CD4-positive, alpha-beta memory T cell (primary cell): ENCODE results near the gene SUMF1. TPM values are rescaled to one million over a fixed set of nuclear protein-coding genes. Genes with fewer than 3 reads are reported as not detected.

Source experiments
- CTCF ChIA-PET: fragments of 350-600 bp; sonication (Branson Sonifier 250); formaldehyde crosslinking; loops from one replicate; lab custom pipeline; 2021; ENCODE audit warnings: inconsistent platforms; ENCODE audit not compliant: partially characterized antibody; lab: Charles Lee
- POLR2A ChIA-PET: fragments of 350-600 bp; sonication (Branson Sonifier 250); formaldehyde crosslinking; loops from one replicate; lab custom pipeline; 2021; ENCODE audit not compliant: partially characterized antibody; lab: Charles Lee
- DNase-seq, 5 donors: peaks; one replicate each; pipeline versions ENCODE4 v3.0.0 to v3.0.0-alpha.2; 2020 to 2022; ENCODE audit warnings: mixed read lengths in 1 of 5
- H3K27ac ChIP-seq: one replicate; pipeline ENCODE4 v1.7.0; 2013; ENCODE audit warnings: low read depth, low read length
- H3K27me3 ChIP-seq: 2 replicates; pipeline ENCODE4 v1.7.0; 2013; ENCODE audit warnings: mild to moderate bottlenecking, low read length, moderate library complexity; ENCODE audit not compliant: insufficient read depth
- H3K36me3 ChIP-seq: 2 replicates; pipeline ENCODE4 v1.7.0; 2013; ENCODE audit warnings: mild to moderate bottlenecking, low read length, moderate library complexity; ENCODE audit not compliant: insufficient read depth
- H3K4me1 ChIP-seq: 2 replicates; pipeline ENCODE4 v1.7.0; 2013; ENCODE audit warnings: mild to moderate bottlenecking, low read length, moderate library complexity; ENCODE audit not compliant: insufficient read depth
- H3K4me3 ChIP-seq, 2 donors: one replicate each; pipeline ENCODE4 v1.7.0; 2013; ENCODE audit warnings: low read length in 2 of 2, mild to moderate bottlenecking in 1 of 2
- H3K9me3 ChIP-seq, 2 donors: one replicate each; pipeline ENCODE4 v1.7.0; 2013; ENCODE audit warnings: low read length in 2 of 2, control low read depth in 1 of 2; ENCODE audit not compliant: control insufficient read depth in 1 of 2
- H3K27ac Mint-ChIP-seq, 7 donors: one replicate each; pipeline ENCODE4 v1.8.0; 2020 to 2021; ENCODE audit warnings: mixed read lengths in 7 of 7, mild to moderate bottlenecking in 6 of 7, inconsistent platforms in 3 of 7, moderate library complexity in 3 of 7
- H3K27me3 Mint-ChIP-seq, 2 donors: one replicate each; pipeline ENCODE4 v1.8.0; 2020 to 2021; ENCODE audit warnings: mixed read lengths in 2 of 2
- H3K36me3 Mint-ChIP-seq, 2 donors: one replicate each; pipeline ENCODE4 v1.8.0; 2020 to 2021; ENCODE audit warnings: mixed read lengths in 2 of 2, inconsistent platforms in 1 of 2, mild to moderate bottlenecking in 1 of 2
- H3K4me1 Mint-ChIP-seq, 4 donors: one replicate each; pipeline ENCODE4 v1.8.0; 2020 to 2021; ENCODE audit warnings: mixed read lengths in 4 of 4, mild to moderate bottlenecking in 1 of 4
- H3K4me3 Mint-ChIP-seq, 8 donors: one replicate each; pipeline ENCODE4 v1.8.0; 2020 to 2021; ENCODE audit warnings: mixed read lengths in 8 of 8, mild to moderate bottlenecking in 7 of 8, moderate library complexity in 6 of 8, inconsistent platforms in 3 of 8
- H3K9me3 Mint-ChIP-seq, 8 donors: one replicate each; pipeline ENCODE4 v1.8.0; 2020 to 2021; ENCODE audit warnings: mixed read lengths in 8 of 8, mild to moderate bottlenecking in 5 of 8, inconsistent platforms in 3 of 8, moderate library complexity in 1 of 8
- intact Hi-C: fragments of 100-400 bp; cut with micrococcal nuclease; formaldehyde crosslinking; loops from one replicate; pipeline ENCODE4 v1.15.1; 2023
- polyA plus RNA-seq, 2 donors: library from polyadenylated mRNA; unstranded; fragments of 300-500 nt; fragmentation: Illumina TruSeq; gene quantifications; one replicate each; pipeline ENCODE4 v1.2.3, GENCODE V29; 2021
- total RNA-seq, 2 experiments: library from RNA; stranded (reverse); gene quantifications; one replicate each; pipeline ENCODE4 v1.2.3, GENCODE V29; 2021

Gene SUMF1
- total and polyA plus RNA-seq, 4 experiments from 2014 or later: 13.9 to 38.3 (median 22.3) TPM

- intact Hi-C loops: no loop called here
- DNase-seq: no peak
- Histone ChIP-seq H3K4me3 (no peak overlapping the region), H3K9me3 (no peaks in the 10 kb centered on the region), H3K36me3 (no peaks in the 10 kb centered on the region), H3K27ac (no peak overlapping the region), H3K4me1 (peaks cover 10% of the 10 kb centered on the region), H3K27me3 (no peaks in the 10 kb centered on the region)
- Mint-ChIP-seq H3K4me3 (no peak overlapping the region), H3K9me3 (peaks cover 0 to 7% (median 5%) of the 10 kb centered on the region in 8 donors), H3K27me3 (no peaks in the 10 kb centered on the region), H3K4me1 (peaks cover 14 to 35% (median 28%) of the 10 kb centered on the region in 4 donors), H3K36me3 (peaks cover 39 to 50% of the 10 kb centered on the region in 2 donors), H3K27ac (peak overlapping the region in 1 of 7 donors; percentile 48)
- CTCF ChIA-PET: no interaction called here
- POLR2A ChIA-PET: no interaction called here
These were observed 71.1 kb downstream of the SUMF1 start for GRCh38 chr3:4396006-4396405.

GRCh38 chr3:4395448-4395847, 71.6 kb downstream of the SUMF1 start:
- Mint-ChIP-seq H3K36me3 (peaks cover 43 to 53% of the 10 kb centered on the region in 2 donors), H3K4me3 (peak overlapping the region in 1 of 8 donors; percentile 37), H3K9me3 (peaks cover 0 to 9% (median 5%) of the 10 kb centered on the region in 8 donors), H3K27ac (no peak overlapping the region), H3K4me1 (peaks cover 14 to 35% (median 28%) of the 10 kb centered on the region in 4 donors), H3K27me3 (no peaks in the 10 kb centered on the region)
- no peaks in the 10 kb centered on the region for H3K27me3 ChIP-seq
- CTCF ChIA-PET: no interaction called here
- DNase-seq: no peak
- no peaks in the 10 kb centered on the region for H3K9me3 ChIP-seq
- H3K36me3 ChIP-seq: no peaks in the 10 kb centered on the region
- H3K4me3 ChIP-seq: no peak overlapping the region
- peaks cover 10% of the 10 kb centered on the region for H3K4me1 ChIP-seq
- no peak overlapping the region for H3K27ac ChIP-seq
- intact Hi-C loops: no loop called here
- POLR2A ChIA-PET: no interaction called here

GRCh38 chr3:4394567-4394966, 72.5 kb downstream of the SUMF1 start:
- POLR2A ChIA-PET: interaction anchor here (1.0 to 1.5 kb wide), 2 partner anchors 99 to 110 kb away, joined by 3 to 4 read pairs; partner anchors contain the start of gene ITPR1
- intact Hi-C loops: loop anchor here (1.0 kb wide), 1 partner anchor 43 kb away; no protein-coding TSS in a partner anchor
- CTCF ChIA-PET: interaction anchor here (2.2 kb wide), 1 partner anchor 44 kb away, joined by 8 read pairs; no protein-coding TSS in a partner anchor
- H3K4me3 Mint-ChIP-seq: peak overlapping the region in 5 of 8 donors; percentile 11 to 65 (median 34)
- H3K27ac Mint-ChIP-seq: peak overlapping the region in 4 of 7 donors; percentile 23 to 54 (median 42)
- Histone ChIP-seq H3K36me3 (no peaks in the 10 kb centered on the region), H3K4me1 (peaks cover 10% of the 10 kb centered on the region), H3K27me3 (no peaks in the 10 kb centered on the region), H3K4me3 (no peak overlapping the region), H3K9me3 (no peaks in the 10 kb centered on the region), H3K27ac (no peak overlapping the region)
- peaks cover 0 to 9% (median 5%) of the 10 kb centered on the region in 8 donors for H3K9me3 Mint-ChIP-seq
- no peaks in the 10 kb centered on the region for H3K27me3 Mint-ChIP-seq
- H3K36me3 Mint-ChIP-seq: peaks cover 40 to 57% of the 10 kb centered on the region in 2 donors
- H3K4me1 Mint-ChIP-seq: peaks cover 14 to 38% (median 28%) of the 10 kb centered on the region in 4 donors
- no peak for DNase-seq

GRCh38 chr3:4394048-4394447, 73.0 kb downstream of the SUMF1 start:
- no peaks in the 10 kb centered on the region for H3K9me3 ChIP-seq
- H3K4me1 Mint-ChIP-seq: peaks cover 14 to 43% (median 28%) of the 10 kb centered on the region in 4 donors
- H3K36me3 ChIP-seq: no peaks in the 10 kb centered on the region
- ChIA-PET CTCF (interaction anchor here (2.2 kb wide), 1 partner anchor 43 kb away, joined by 8 read pairs; no protein-coding TSS in a partner anchor), POLR2A (interaction anchor here (1.0 to 1.5 kb wide), 2 partner anchors 99 to 110 kb away, joined by 3 to 4 read pairs; partner anchors contain the start of gene ITPR1)
- peaks cover 0 to 9% (median 5%) of the 10 kb centered on the region in 8 donors for H3K9me3 Mint-ChIP-seq
- no peak overlapping the region for H3K4me3 ChIP-seq
- peaks cover 39 to 57% of the 10 kb centered on the region in 2 donors for H3K36me3 Mint-ChIP-seq
- H3K4me1 ChIP-seq: peaks cover 10% of the 10 kb centered on the region
- peak overlapping the region in 6 of 8 donors; percentile 11 to 65 (median 26) for H3K4me3 Mint-ChIP-seq
- DNase-seq: peak in 3 of 5 donors; percentile 3 to 56 (median 11)
- peak overlapping the region in 2 of 7 donors; percentile 35 to 36 for H3K27ac Mint-ChIP-seq
- intact Hi-C loops: loop anchor here (1.0 kb wide), 1 partner anchor 43 kb away; no protein-coding TSS in a partner anchor
- H3K27me3 ChIP-seq: no peaks in the 10 kb centered on the region
- no peak overlapping the region for H3K27ac ChIP-seq
- H3K27me3 Mint-ChIP-seq: no peaks in the 10 kb centered on the region

GRCh38 chr3:4392992-4393391, 74.1 kb downstream of the SUMF1 start:
- POLR2A ChIA-PET: no interaction called here
- H3K27ac ChIP-seq: no peak overlapping the region
- no peaks in the 10 kb centered on the region for H3K27me3 Mint-ChIP-seq
- H3K36me3 Mint-ChIP-seq: peaks cover 39 to 53% of the 10 kb centered on the region in 2 donors
- CTCF ChIA-PET: interaction anchor here (2.2 kb wide), 1 partner anchor 42 kb away, joined by 8 read pairs; no protein-coding TSS in a partner anchor
- no peaks in the 10 kb centered on the region for H3K27me3 ChIP-seq
- DNase-seq: no peak
- H3K9me3 Mint-ChIP-seq: peaks cover 0 to 9% (median 5%) of the 10 kb centered on the region in 8 donors
- intact Hi-C loops: no loop called here
- H3K4me1 ChIP-seq: peaks cover 10% of the 10 kb centered on the region
- no peaks in the 10 kb centered on the region for H3K36me3 ChIP-seq
- H3K27ac Mint-ChIP-seq: no peak overlapping the region
- no peak overlapping the region for H3K4me3 ChIP-seq
- no peak overlapping the region for H3K4me3 Mint-ChIP-seq
- H3K4me1 Mint-ChIP-seq: peaks cover 14 to 43% (median 28%) of the 10 kb centered on the region in 4 donors
- no peaks in the 10 kb centered on the region for H3K9me3 ChIP-seq

GRCh38 chr3:4387210-4388204, 79.6 kb downstream of the SUMF1 start:
- DNase-seq: no peak
- intact Hi-C loops: no loop called here
- H3K27me3 Mint-ChIP-seq: no peaks in the 10 kb centered on the region
- H3K4me1 Mint-ChIP-seq: peaks cover 0 to 8% (median 0%) of the 10 kb centered on the region in 4 donors
- ChIA-PET POLR2A (no interaction called here), CTCF (no interaction called here)
- Histone ChIP-seq H3K4me3 (no peak overlapping the region), H3K36me3 (no peaks in the 10 kb centered on the region), H3K27me3 (no peaks in the 10 kb centered on the region), H3K9me3 (no peaks in the 10 kb centered on the region), H3K4me1 (no peaks in the 10 kb centered on the region), H3K27ac (no peak overlapping the region)
- H3K9me3 Mint-ChIP-seq: peaks cover 0 to 9% (median 5%) of the 10 kb centered on the region in 8 donors
- H3K36me3 Mint-ChIP-seq: peaks cover 11 to 38% of the 10 kb centered on the region in 2 donors
- H3K4me3 Mint-ChIP-seq: no peak overlapping the region
- peak overlapping the region in 4 of 7 donors; percentile 7 to 65 (median 32) for H3K27ac Mint-ChIP-seq
